Raji (cell line): ENCODE results near the gene CSF3R.
A peak's percentile ranks its signal among the peaks of the same experiment; 100 is the strongest.

Experiments
- POLR2A ChIP-seq: IDR thresholded peaks from 2 replicates; pipeline ENCODE4 v1.6.1; 2011; ENCODE audit warnings: low read depth, low read length, control low read depth; ENCODE audit not compliant: insufficient read depth

Gene CSF3R

GRCh38 chr1:36472656-36473055 is 10.1 kb downstream of the CSF3R start:
- TF ChIP-seq POLR2A = no peak

GRCh38 chr1:36471830-36472641 is 10.7 kb downstream of the CSF3R start:
- TF ChIP-seq POLR2A = no peak

DNA sequence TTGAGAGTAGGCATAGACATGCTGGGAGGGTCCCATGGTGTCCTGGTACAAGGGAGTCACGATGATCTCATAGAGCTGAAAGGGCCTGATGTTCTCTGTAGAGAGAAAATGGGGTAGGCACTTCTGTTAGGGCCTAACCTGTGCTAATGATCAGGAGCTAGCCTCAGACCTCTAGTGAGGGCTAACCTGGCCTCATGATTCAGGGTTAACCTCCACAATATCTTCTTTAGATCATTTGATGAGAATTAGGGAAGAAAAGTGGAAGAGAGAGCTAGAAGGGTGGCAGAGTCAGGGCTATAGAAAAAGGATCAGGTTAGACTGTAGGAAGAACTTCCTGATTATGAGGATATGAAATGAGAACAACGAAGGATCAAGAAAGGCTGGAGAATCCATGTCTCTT is 13.6 kb downstream of the CSF3R start:
- TF ChIP-seq POLR2A = no peak

DNA sequence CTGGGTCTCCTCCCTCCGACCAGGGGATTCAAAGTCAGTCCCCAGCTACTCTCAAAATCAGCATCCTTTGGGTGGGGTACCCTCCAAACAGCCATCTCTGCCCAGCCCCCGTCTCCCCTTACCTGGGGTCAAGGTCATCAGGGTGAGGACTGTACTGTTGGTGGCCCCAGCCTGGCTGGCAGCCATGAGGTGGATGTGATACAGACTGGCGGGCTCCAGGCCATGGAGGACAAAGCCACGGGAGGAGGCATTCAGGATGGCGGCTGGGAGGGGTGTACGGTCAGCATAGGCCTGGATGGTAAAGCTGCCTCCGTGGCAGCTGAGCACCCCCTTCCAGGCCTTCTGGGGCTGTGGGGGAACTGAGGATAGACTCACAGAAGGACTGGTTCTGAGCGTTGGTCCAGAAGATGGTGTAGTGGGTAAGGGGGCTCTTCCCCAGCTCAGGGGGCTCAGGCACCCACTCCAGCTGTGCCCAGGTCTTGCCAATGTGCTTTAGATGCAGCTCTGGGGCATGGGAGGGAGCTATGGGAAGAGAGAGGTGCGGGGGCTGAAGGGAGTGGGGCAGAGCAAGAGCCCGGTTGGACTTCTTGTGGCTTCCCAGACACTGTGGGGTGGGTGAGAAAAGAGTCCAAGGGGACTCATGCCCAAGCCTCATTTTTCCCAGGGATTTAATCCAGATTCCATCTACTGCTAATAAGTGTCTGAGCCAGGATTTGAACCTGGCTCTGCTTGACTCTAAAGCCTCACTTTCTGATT is 14.8 kb downstream of the CSF3R start:
- no peak for TF ChIP-seq POLR2A

DNA sequence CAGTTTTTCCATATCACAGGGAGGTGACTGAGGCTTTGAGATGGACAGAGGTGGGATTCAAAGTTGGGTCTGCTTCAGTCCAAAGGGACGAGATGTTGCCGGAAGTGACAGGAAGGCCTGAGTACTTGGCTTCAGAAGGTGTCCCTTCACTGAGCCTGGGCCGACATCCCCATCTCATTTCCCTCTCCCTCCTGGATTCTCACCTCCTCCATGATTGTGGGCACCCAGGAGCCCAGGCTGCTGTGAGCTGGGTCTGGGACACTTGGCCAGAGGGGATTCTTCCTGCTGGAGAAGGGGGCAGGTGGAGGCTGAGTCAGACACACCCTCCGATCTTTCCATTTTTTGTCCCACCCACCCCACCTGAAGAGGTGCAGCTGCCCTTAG is 15.7 kb downstream of the CSF3R start:
- no peak for TF ChIP-seq POLR2A

DNA sequence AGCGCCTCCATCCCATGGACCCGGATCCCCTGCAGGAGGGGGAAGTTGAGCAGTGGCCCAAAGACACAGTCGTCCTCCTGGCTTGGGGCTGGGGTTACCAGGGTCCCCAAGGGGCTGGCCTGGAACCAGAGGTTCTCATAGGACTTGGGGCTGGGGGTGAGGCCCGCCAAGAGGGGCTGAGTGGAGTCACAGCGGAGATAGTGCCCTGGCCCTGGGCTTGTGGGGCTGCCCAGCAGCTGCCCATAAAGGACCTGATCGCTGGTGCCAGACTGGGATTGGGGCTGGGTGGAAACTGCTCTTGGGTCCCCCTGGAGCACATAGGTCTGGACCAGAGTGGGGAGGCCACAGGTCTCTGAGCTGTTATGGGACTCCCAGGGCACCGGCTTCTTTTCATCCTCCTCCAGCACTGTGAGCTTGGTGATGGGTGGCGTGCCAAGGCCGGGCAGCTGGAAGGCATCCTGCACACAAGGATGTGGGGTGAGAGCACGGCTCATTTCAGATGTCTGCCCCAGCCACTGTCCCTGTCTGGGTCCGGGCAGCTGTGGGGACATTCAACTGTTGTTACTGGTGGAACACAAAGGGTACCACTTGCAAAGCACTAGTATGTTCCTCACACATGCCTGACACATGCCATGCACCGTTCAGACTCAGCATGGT is 16.2 kb downstream of the CSF3R start:
- TF ChIP-seq POLR2A = no peak

DNA sequence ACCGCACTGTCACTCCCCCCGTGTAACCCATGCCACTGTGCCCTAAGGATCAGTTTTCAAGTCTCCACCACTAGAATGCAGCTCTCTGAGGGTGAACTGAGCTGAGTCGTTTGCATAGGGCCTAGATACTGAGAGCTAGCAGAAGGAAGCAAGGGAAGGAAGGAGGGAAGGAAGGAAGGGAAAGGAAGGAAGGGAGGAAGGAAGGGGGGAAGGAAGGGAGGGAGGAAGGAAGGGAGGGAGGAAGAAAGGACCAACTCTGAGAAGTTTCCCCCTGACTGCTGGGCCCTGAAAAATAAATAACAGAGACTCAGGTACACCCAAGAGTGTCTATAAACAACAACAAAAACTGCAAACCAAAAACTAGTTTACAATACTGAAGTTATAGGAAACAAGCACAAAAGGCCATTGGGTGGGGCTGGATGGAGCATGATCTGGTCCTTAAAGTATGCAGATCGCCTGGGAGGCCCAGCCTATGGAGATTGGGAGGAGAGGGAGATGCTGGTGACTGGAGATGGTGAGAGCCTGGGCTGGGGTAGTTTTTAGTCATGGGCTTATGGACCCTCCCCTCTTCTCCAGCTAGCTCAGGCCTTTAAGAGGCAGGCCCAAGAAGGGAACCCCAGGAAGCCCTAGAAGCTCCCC is 16.9 kb downstream of the CSF3R start:
- TF ChIP-seq POLR2A = no peak

GRCh38 chr1:36464605-36465393 is 17.9 kb downstream of the CSF3R start:
- no peak for TF ChIP-seq POLR2A

DNA sequence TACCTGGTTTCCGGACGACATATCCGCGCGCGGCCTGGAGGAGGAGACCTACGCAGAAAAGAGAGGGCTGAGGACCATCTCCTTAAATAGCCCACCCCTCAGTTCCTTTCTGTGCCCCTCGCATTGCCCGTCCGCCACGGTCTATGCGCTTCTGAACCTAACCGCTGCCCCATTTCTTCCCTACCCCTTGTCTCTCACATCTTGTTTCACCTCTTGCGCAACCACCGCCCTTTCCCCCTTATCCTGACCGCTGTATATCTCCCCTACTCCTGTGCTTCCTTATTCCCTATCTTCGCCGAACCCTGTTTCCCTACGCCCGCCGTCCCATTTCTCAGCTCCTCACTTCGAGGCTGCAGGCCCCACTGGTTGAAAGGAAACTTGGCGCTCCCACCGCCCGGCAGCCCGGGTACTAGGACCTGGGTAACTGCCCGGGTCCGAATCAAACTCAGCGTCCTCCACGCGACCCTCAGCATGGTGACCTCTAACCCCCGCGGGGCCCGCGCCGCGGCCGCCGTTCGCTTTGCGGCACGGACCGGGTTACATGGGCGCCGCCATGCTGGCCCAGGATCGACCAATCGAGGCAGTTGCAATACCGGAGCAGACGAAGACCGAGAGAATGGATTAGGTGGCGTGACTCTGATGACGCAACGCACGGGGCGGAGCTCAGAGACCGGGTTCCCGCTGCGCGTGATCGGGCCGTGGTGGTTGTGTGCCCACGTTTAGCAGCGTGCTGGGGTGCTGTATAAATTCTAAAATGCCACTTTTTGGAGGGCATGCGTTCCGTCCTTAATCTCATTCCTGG is 18.7 kb downstream of the CSF3R start, which contains the start of gene MRPS15:
MRPS15 (minus strand) TSS at position 582 of the 802 bp plus-strand sequence; CDS start at position 473, 109 bp downstream.
- TF ChIP-seq POLR2A = peak; percentile 99

- no peak for TF ChIP-seq POLR2A
These were observed 19.3 kb downstream of the CSF3R start for GRCh38 chr1:36463463-36463802.

GRCh38 chr1:36458910-36459309 is 23.8 kb downstream of the CSF3R start:
- TF ChIP-seq POLR2A = no peak

- TF ChIP-seq POLR2A = no peak
These were observed 25.0 kb downstream of the CSF3R start for GRCh38 chr1:36457691-36458090.

DNA sequence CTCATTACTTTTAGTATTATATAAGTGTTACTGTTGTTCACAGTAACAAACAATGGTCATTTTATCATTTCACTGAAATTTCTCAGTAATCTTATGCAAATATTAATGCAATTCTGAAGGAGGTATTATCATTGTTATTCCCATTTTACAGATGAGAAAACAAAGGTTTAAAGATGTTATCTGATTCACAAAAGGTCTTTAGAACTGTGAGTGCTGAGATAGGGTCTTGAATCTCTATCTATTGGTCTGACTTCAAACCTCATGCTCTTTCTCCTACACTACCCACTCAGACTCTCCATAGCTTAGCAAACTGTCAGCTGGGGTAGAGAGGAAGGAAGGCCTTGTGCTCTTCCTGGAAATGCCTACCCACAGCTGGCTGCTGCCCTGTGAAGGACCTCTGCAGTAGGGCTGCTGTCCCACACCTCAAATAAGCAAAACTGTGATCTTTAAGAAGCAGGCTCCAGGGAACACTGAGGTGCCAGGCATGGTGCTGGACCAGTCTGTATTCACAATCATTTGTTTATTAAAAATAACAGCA is 26.3 kb downstream of the CSF3R start:
- TF ChIP-seq POLR2A = no peak

- TF ChIP-seq POLR2A = no peak
These were observed 27.3 kb downstream of the CSF3R start for GRCh38 chr1:36455386-36455785.
